Measurements from ENCODE around the gene ECSIT.
A peak's percentile ranks its signal among the peaks of the same experiment; 100 is the strongest.

The ECSIT gene

GRCh38 chr19:11563532-11563931 lies 34.6 kb upstream of the ECSIT start:
- no peaks in the 10 kb centered on the region for H3K27me3 ChIP-seq (ENCODE audit: control insufficient read depth in 1 of 2, insufficient read depth in 2 of 2, low read length in 2 of 2)
- H3K4me3 ChIP-seq (ENCODE audit: low read length in 2 of 2): no peak overlapping the region
- H3K36me3 ChIP-seq (ENCODE audit: control insufficient read depth in 2 of 2, insufficient read depth in 2 of 2, low read length in 2 of 2): no peaks in the 10 kb centered on the region
- H3K27ac ChIP-seq (ENCODE audit: low read length): no peak overlapping the region
- no peak overlapping the region for H3K9ac ChIP-seq (ENCODE audit: low read length in 2 of 2)
- peaks cover 19% of the 10 kb centered on the region for H3K4me1 ChIP-seq (ENCODE audit: control insufficient read depth, insufficient read depth, low read length)
- H3K9me3 ChIP-seq (ENCODE audit: control insufficient read depth in 2 of 2, low read length in 2 of 2): no peaks in the 10 kb centered on the region

GRCh38 chr19:11560404-11561051 lies 31.6 kb upstream of the ECSIT start:
- Histone ChIP-seq H3K4me3 (ENCODE audit: low read length in 2 of 2) (no peak overlapping the region), H3K27ac (ENCODE audit: low read length) (no peak overlapping the region), H3K9me3 (ENCODE audit: control insufficient read depth in 2 of 2, low read length in 2 of 2) (no peaks in the 10 kb centered on the region), H3K9ac (ENCODE audit: low read length in 2 of 2) (no peak overlapping the region), H3K36me3 (ENCODE audit: control insufficient read depth in 2 of 2, insufficient read depth in 2 of 2, low read length in 2 of 2) (peaks cover 0 to 7% of the 10 kb centered on the region in 2 donors), H3K27me3 (ENCODE audit: control insufficient read depth in 1 of 2, insufficient read depth in 2 of 2, low read length in 2 of 2) (no peaks in the 10 kb centered on the region), H3K4me1 (ENCODE audit: control insufficient read depth, insufficient read depth, low read length) (peaks cover 37% of the 10 kb centered on the region)

- peak within 1 kb of the TSS; percentile 66 for H3K27ac ChIP-seq (ENCODE audit: low read length)
- H3K4me1 ChIP-seq (ENCODE audit: control insufficient read depth, insufficient read depth, low read length): peaks cover 37% of the 10 kb centered on the region
- H3K9ac ChIP-seq (ENCODE audit: low read length in 2 of 2): peak within 1 kb of the TSS; percentile 58 to 83
- no peaks in the 10 kb centered on the region for H3K27me3 ChIP-seq (ENCODE audit: control insufficient read depth in 1 of 2, insufficient read depth in 2 of 2, low read length in 2 of 2)
- H3K36me3 ChIP-seq (ENCODE audit: control insufficient read depth in 2 of 2, insufficient read depth in 2 of 2, low read length in 2 of 2): peaks cover 4 to 16% of the 10 kb centered on the region in 2 donors
- H3K4me3 ChIP-seq (ENCODE audit: low read length in 2 of 2): peak within 1 kb of the TSS; percentile 78 to 92
- H3K9me3 ChIP-seq (ENCODE audit: control insufficient read depth in 2 of 2, low read length in 2 of 2): no peaks in the 10 kb centered on the region
Observed at GRCh38 chr19:11558881-11559828, 30.2 kb upstream of the ECSIT start, which contains the start of gene ELOF1. ELOF1 (minus strand) TSS chr19:11559230; CDS start chr19:11554347, 4,883 bp downstream.

- no peak overlapping the region for H3K27ac ChIP-seq (ENCODE audit: low read length)
- H3K27me3 ChIP-seq (ENCODE audit: control insufficient read depth in 1 of 2, insufficient read depth in 2 of 2, low read length in 2 of 2): no peaks in the 10 kb centered on the region
- no peak overlapping the region for H3K4me3 ChIP-seq (ENCODE audit: low read length in 2 of 2)
- peaks cover 45% of the 10 kb centered on the region for H3K4me1 ChIP-seq (ENCODE audit: control insufficient read depth, insufficient read depth, low read length)
- H3K9me3 ChIP-seq (ENCODE audit: control insufficient read depth in 2 of 2, low read length in 2 of 2): no peaks in the 10 kb centered on the region
- H3K9ac ChIP-seq (ENCODE audit: low read length in 2 of 2): no peak overlapping the region
- H3K36me3 ChIP-seq (ENCODE audit: control insufficient read depth in 2 of 2, insufficient read depth in 2 of 2, low read length in 2 of 2): peaks cover 11 to 28% of the 10 kb centered on the region in 2 donors
Observed at GRCh38 chr19:11556634-11557420, 27.9 kb upstream of the ECSIT start.

GRCh38 chr19:11555246-11555645 lies 26.3 kb upstream of the ECSIT start:
- H3K36me3 ChIP-seq (ENCODE audit: control insufficient read depth in 2 of 2, insufficient read depth in 2 of 2, low read length in 2 of 2): peaks cover 13 to 30% of the 10 kb centered on the region in 2 donors
- no peak overlapping the region for H3K9ac ChIP-seq (ENCODE audit: low read length in 2 of 2)
- no peak overlapping the region for H3K4me3 ChIP-seq (ENCODE audit: low read length in 2 of 2)
- H3K27ac ChIP-seq (ENCODE audit: low read length): no peak overlapping the region
- H3K27me3 ChIP-seq (ENCODE audit: control insufficient read depth in 1 of 2, insufficient read depth in 2 of 2, low read length in 2 of 2): no peaks in the 10 kb centered on the region
- H3K9me3 ChIP-seq (ENCODE audit: control insufficient read depth in 2 of 2, low read length in 2 of 2): no peaks in the 10 kb centered on the region
- H3K4me1 ChIP-seq (ENCODE audit: control insufficient read depth, insufficient read depth, low read length): peaks cover 55% of the 10 kb centered on the region

GRCh38 chr19:11554160-11554559 lies 25.2 kb upstream of the ECSIT start:
- Histone ChIP-seq H3K9ac (ENCODE audit: low read length in 2 of 2) (no peak overlapping the region), H3K36me3 (ENCODE audit: control insufficient read depth in 2 of 2, insufficient read depth in 2 of 2, low read length in 2 of 2) (peaks cover 23 to 40% of the 10 kb centered on the region in 2 donors), H3K9me3 (ENCODE audit: control insufficient read depth in 2 of 2, low read length in 2 of 2) (no peaks in the 10 kb centered on the region), H3K4me1 (ENCODE audit: control insufficient read depth, insufficient read depth, low read length) (peaks cover 49% of the 10 kb centered on the region), H3K4me3 (ENCODE audit: low read length in 2 of 2) (no peak overlapping the region), H3K27ac (ENCODE audit: low read length) (no peak overlapping the region), H3K27me3 (ENCODE audit: control insufficient read depth in 1 of 2, insufficient read depth in 2 of 2, low read length in 2 of 2) (no peaks in the 10 kb centered on the region)

- Histone ChIP-seq H3K9ac (ENCODE audit: low read length in 2 of 2) (peak overlapping the region in 1 of 2 donors; percentile 65), H3K36me3 (ENCODE audit: control insufficient read depth in 2 of 2, insufficient read depth in 2 of 2, low read length in 2 of 2) (peaks cover 31 to 49% of the 10 kb centered on the region in 2 donors), H3K27ac (ENCODE audit: low read length) (peak overlapping the region; percentile 95), H3K9me3 (ENCODE audit: control insufficient read depth in 2 of 2, low read length in 2 of 2) (no peaks in the 10 kb centered on the region), H3K27me3 (ENCODE audit: control insufficient read depth in 1 of 2, insufficient read depth in 2 of 2, low read length in 2 of 2) (no peaks in the 10 kb centered on the region), H3K4me3 (ENCODE audit: low read length in 2 of 2) (no peak overlapping the region), H3K4me1 (ENCODE audit: control insufficient read depth, insufficient read depth, low read length) (peaks cover 38% of the 10 kb centered on the region)
Observed at GRCh38 chr19:11552666-11553372, 23.9 kb upstream of the ECSIT start.

GRCh38 chr19:11551603-11552235 lies 22.8 kb upstream of the ECSIT start:
- Histone ChIP-seq H3K4me3 (ENCODE audit: low read length in 2 of 2) (peak overlapping the region in 1 of 2 donors; percentile 44), H3K27me3 (ENCODE audit: control insufficient read depth in 1 of 2, insufficient read depth in 2 of 2, low read length in 2 of 2) (no peaks in the 10 kb centered on the region), H3K27ac (ENCODE audit: low read length) (peak overlapping the region; percentile 95), H3K4me1 (ENCODE audit: control insufficient read depth, insufficient read depth, low read length) (peaks cover 33% of the 10 kb centered on the region), H3K9ac (ENCODE audit: low read length in 2 of 2) (peak overlapping the region; percentile 65 to 79), H3K36me3 (ENCODE audit: control insufficient read depth in 2 of 2, insufficient read depth in 2 of 2, low read length in 2 of 2) (peaks cover 38 to 54% of the 10 kb centered on the region in 2 donors), H3K9me3 (ENCODE audit: control insufficient read depth in 2 of 2, low read length in 2 of 2) (no peaks in the 10 kb centered on the region)

GRCh38 chr19:11550265-11550664 lies 21.3 kb upstream of the ECSIT start:
- Histone ChIP-seq H3K9ac (ENCODE audit: low read length in 2 of 2) (no peak overlapping the region), H3K27me3 (ENCODE audit: control insufficient read depth in 1 of 2, insufficient read depth in 2 of 2, low read length in 2 of 2) (no peaks in the 10 kb centered on the region), H3K4me1 (ENCODE audit: control insufficient read depth, insufficient read depth, low read length) (peaks cover 38% of the 10 kb centered on the region), H3K9me3 (ENCODE audit: control insufficient read depth in 2 of 2, low read length in 2 of 2) (no peaks in the 10 kb centered on the region), H3K36me3 (ENCODE audit: control insufficient read depth in 2 of 2, insufficient read depth in 2 of 2, low read length in 2 of 2) (peaks cover 46 to 51% of the 10 kb centered on the region in 2 donors), H3K4me3 (ENCODE audit: low read length in 2 of 2) (no peak overlapping the region), H3K27ac (ENCODE audit: low read length) (peak overlapping the region; percentile 58)

All from stomach smooth muscle (tissue), 2 donors.